HG02798 (cell line): ENCODE measurements around the gene HLA-DQB1.
"Not testable (repeated sequence)": the region's sequence is repeated elsewhere in the genome, so short reads cannot be mapped to it uniquely, and the experiment has no call there.

Experiments used
- ATAC-seq: cut with Tn5 transposase; IDR thresholded peaks from one replicate; pipeline ENCODE4 v1.9.1; 2021; ENCODE audit warnings: mild to moderate bottlenecking; ENCODE audit not compliant: unreplicated experiment, poor library complexity

Gene HLA-DQB1

DNA sequence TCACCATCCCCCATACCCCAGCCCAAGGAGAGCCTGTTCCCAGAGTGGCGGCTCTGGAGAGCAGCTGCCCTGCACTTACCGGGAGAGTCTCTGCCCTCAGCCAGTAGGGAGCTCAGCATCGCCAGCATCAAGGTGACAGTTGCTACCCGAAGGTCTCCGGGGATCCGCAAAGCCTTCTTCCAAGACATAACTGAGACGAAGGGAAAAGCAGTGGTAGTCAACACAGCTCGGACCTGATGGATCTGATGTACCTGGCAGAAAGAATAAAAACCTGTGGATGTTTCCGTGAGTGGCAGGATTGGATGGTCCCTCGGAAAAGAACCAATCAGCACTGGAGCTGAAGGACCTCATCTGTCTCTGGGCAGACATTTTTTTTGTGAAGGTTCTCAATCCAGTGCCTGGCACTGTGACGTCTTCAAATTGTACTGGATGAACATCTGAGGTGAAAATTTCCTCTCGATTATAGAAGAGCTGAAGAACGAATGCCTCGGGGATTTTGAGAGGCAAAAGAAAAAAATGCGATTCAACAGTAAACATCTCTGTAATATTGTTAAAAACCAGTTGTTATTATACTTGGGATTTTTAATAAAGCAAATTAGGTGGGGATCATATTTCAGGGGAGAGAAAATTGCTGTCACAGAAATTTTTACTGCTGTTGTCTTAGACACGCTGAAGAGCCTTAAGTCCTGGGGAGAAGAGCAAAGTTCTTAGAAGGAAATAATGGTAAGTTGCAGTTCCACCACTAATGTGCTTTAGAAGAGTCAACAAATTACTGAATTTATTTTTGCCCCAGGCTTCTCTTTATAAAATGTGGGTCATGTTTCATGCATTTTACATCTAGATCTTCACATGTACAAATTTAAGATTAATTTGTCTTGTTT is at the start of gene HLA-DQB1:
HLA-DQB1 (minus strand) TSS at position 238 of the 881 bp plus-strand sequence; CDS start at position 188, 50 bp downstream.
- ATAC-seq = peak; percentile 72

DNA sequence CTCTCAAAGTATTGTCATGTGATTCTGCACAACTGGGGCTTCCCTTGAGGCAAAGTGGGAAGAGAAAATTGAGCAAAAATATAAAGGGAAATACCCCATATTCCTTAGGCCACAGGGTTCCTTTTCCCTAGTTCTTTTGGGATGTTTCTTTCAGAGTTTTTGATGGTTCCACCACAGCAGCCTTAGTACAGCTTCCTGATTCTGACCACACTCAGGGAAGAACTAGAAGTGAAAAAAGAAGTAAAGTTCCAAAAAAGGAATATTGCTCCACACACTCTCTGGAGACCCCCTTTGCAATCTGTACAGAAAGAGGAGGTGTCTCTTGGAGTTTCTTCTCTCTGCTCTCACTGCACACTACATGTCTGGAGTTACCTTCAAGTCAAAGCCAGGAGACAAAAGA is 46.8 kb upstream of the HLA-DQB1 start:
- no peak for ATAC-seq

DNA sequence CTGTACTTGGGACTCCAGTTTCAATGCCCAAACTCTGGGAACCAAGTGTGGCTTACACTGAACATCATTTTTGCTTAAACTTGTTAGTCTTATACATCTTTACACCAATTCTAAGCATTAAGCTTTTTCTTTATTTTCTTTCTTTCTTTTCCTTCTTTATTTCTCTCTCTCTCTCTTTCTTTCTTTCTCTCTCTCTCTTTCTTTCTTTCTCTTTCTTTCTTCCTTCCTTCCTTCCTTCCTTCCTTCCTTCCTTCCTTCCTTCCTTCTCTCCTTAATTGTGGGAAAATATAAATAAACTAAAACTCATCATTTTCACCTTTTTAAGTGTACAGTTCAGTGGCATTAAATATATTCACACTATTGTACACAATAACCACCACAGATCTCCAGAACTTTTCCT is 43.2 kb upstream of the HLA-DQB1 start:
- no peak for ATAC-seq

DNA sequence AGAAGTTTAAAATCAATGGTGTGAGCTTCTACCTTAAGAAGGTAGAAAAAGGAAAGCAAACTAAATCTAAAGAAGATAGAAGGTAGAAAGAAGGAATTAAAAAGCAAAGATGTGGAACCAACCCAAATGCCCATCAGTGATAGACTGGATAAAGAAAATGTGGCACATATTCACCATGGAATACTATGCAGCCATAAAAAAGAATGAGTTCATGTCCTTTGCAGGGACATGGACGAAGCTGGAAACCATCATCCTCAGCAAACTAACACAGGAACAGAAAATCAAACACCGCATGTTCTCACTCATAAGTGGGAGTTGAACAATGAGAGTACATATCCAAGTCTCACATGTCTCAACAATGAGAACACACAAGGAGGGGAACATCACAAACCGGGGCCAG is 38.7 kb upstream of the HLA-DQB1 start:
- not testable (repeated sequence) for ATAC-seq

DNA sequence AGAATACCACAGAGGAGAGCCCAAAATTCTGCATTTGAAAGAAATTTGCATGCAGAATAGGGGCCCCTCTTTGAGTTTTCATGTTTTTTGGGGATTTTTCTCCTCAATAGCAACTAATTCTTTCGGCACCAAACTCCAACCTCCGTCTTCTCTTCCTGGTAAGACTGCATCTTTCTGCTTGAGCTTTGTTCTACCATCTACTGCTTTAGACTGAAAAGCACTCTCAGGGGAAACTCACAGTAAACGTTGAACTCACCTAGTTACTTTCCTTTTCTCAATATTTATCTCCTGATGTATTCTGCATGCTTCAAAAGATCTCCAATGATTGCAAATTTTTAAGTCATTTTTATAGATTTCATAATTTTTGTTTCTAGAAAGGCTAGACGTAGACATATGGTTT is 36.9 kb upstream of the HLA-DQB1 start:
- no peak for ATAC-seq

DNA sequence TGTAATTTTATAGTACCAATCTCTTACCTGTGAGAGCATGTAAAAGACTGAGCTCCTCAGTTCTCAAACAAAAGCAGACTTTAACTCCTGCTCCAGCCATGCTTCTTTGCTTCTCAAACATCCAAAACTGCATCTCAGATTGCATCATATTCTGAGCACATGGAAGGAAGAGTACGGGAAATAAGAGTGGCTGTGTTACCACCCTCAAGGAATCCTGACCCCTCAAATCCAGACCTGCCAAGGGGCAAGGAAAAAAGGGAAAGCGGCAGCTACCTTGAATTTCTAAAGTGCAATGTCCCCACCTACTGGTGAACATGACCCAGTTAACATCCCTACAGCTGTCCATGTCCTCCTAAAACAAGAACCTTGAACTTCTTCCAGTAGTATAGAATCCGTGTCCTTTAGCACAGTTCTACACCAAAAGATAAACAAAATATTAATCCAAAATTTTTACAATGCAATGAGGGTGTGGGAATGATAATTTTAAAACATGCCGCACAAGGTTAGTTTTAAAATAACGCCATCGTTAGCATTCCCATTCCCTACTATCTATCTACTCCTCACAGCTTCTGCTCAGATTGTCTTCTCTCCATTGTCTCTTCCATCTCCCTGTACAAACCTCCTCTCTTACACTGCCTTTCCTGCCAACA is 34.1 kb upstream of the HLA-DQB1 start:
- no peak for ATAC-seq

DNA sequence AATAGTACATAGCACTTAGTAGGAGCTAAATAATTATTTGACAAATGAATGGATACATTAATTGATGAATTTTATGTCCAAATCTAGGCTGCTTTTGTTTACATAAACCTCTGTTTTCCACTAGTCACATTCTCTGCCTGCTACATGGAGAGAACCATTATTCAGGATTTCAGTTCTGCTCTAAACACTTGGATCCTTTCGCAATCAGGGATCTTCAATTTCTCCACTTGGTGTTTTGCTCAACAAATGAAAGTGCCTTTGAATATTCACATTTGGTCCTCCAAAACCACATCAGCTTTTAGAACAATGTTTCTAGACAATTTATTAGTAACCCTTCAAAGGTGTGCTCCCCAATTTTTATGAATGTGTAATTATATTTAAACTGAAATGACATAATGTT is 30.6 kb upstream of the HLA-DQB1 start:
- ATAC-seq = no peak

DNA sequence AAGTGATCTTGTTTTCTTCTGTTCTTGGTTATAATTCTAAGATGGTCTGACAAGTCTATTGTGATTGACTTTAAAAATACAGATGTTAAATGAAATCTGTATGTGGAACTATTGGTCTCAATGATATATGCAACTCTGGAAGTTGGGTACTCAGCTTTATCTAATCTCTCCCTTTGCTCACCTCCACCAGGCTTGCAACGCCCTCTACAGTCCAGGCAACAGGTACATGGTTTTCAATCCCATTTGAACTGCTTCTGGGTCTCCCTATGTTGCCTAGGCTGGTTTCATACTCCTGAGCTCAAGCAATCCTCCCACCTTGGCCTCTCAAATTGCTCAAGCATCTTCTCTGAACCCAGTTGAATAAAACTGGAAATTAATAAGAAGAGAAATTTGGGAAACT is 25.6 kb upstream of the HLA-DQB1 start:
- ATAC-seq = no peak

DNA sequence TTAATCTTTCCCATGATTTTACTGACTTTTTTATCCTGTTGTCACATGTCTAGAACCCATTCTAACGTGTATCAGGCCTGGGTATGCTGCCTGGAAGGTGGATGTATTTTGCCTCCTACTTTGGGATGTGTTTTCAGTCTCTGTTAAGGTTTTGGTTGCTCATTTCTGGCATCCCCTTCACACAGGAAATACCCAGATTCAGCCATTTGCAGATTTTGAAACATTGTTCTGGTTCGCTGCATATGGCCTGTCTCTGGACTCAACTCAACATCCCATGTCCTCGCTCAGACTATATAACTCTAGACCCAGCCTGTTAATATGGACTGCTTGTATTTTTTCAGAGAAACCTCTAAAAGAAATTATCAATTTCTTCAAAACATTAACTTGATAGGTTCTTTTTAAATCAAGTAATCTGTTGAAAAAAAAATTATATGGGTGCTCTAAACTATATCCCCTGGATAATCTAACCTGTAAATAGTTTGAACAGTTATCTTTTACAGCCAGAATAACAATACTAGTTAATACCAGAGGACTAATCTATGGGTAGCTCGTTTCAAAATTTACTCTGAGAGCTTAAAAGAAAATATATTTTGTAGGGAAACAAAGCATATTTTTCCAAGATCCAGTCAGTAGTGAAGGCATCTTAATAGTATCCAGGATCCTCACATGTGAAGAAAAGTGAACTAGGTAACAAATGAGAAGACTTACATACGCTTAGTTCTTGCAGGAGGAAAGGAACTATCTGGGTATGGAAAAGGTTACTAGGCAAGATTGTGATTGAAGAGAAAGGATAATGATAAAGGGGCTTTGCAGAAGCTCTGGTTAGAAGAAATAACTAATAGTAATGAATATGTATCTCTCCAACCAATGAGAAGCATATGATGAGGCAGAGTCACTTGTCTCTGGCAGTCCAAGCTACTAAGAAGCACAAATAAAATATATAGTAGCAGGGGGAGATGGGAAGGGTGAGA is 23.4 kb upstream of the HLA-DQB1 start:
- ATAC-seq = peak; percentile 47

DNA sequence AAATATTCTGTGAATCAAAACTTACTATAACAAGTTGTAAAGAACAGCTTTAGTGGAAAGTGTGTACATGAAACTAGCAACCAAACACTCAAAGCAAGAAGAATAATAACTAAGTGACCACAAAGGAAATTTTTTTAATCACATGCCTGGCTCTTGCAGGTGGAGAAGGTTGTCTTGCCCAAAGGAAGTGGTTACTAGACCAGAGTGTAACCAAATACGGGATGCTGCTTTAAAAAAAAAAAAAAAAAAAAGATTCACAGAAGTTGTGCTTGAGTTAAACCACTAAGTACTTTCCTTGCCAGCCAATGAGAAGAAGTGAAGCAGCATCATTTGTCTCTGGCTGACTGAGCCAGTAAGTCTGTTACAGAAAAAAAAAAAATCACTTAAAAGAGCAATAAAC is 19.1 kb upstream of the HLA-DQB1 start:
- peak; percentile 90 for ATAC-seq

DNA sequence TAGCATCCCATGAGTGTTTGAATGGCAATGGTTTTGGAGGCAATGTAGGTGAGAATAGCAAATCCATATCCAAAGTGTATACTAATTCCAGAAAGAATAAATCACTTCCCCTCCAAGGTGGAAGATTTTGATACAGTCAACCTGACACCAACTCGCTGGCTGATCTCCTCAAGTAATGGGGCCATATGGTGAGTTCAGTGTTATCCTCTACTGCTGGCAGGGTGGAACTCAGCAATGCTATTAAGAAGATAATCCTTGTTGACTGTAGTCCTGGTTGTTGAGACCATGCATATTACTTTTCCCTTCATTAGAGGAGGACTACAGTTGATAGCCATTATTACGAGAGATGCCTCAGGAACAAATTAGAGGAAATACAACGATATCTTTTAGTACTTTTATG is 17.8 kb upstream of the HLA-DQB1 start:
- no peak for ATAC-seq

DNA sequence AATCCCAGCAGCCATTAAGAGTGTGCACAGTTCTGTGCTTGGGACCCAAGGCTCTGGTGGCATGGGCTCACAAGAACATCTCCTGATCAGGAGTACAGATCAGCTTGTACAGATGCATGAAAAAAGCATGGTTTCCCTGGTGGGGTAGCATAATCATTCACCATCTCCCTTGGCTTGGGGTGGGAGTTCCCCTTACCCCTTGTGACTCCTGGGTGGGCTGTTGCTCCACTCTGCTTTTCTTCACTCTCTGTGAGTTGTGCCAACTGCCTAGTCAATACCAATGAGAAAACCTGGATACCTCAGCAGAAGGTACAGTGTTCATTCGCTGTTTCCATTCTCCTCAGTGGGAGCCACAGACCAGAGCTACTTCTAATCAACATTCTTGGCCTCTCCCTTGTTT is 13.6 kb upstream of the HLA-DQB1 start:
- ATAC-seq = no peak

DNA sequence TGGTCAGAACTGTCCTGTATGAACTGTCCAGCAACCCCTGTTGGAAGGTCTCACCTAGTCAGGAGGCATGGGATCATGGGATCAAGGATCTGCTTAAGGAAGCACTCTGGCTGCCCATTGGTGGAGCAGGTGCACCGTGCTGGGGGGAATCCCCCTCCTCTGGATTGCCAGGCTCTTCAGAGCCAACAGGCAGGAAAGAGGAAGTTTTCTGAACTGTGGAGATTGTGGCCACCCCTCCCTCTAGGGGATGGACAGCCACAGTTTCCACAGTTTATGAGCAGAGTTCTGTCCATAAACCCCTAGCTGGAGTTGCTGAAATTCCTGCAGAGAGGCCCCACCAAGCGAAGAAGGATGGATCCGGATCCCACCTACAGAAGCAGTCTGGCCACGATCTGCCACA is 13.0 kb upstream of the HLA-DQB1 start:
- no peak for ATAC-seq

DNA sequence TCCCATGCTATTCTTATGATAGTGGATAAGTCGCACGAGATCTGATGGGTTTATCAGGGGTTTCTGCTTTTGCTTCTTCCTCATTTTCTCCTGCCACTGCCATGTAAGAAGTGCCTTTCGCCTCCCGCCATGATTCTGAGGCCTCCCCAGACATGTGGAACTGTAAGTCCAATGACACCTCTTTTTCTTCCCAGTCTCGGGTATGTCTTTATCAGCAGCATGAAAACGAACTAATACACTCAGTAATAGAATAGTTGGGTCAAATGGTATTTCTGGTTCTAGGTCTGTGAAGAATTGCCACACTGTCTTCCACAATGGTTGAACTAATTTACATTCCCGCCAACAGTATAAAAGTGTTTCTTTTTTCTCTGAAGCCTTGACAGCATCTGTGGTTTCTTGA is 7.7 kb upstream of the HLA-DQB1 start:
- ATAC-seq = not testable (repeated sequence)

DNA sequence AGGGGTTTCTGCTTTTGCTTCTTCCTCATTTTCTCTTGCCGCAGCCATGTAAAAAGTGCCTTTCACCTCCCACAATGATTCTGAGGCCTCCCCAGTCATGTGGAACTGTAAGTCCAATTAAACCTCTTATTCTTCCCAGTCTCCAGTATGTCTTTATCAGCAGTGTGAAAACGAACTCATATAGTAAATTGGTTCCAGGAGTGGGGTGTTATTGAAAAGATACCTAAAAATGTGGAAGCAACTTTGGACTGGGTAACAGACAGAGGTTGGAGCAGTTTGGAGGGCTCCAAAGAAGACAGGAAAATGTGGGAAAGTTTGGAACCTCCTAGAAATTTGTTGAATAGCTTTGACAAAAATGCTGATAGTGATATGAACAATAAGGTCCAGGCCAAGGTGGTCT is 5.5 kb upstream of the HLA-DQB1 start:
- not testable (repeated sequence) for ATAC-seq

DNA sequence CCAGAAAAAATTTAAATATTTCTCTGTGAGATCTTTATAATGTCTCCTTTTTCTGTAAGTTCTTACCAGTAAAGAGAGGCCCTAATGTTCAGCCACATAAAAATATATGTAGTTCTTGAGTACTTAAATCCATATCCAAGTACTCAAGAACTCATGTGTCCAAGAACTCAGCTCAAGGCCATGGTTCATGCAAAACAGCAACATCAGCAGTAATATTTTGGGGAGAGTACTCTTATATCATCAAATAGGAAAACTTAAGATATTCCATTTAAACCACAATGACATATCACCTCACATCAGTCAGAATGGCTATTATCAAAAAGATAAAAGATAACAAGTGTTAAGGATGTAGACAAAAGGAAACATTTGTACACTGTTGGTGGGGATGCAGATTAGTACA is 3.4 kb upstream of the HLA-DQB1 start:
- ATAC-seq = no peak

DNA sequence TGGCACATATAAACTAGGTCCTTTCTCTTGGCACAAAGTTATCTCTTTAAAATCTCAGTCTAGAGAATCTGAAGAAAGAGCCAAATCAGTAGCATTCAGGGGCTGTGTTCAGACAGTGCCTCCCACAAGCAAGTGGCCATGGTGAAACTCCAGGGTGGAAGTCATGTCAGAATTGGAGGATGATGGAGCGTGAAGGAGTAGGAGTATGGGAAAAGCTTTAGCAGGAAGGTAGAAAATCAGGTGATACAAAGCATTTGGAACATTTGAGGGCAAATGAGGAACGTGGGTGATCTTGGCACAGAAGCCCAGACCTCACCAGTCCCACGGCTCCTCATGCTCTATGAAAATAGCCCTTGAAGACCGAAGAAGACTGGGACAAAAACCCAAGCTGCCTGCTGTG is 2.8 kb upstream of the HLA-DQB1 start:
- no peak for ATAC-seq

DNA sequence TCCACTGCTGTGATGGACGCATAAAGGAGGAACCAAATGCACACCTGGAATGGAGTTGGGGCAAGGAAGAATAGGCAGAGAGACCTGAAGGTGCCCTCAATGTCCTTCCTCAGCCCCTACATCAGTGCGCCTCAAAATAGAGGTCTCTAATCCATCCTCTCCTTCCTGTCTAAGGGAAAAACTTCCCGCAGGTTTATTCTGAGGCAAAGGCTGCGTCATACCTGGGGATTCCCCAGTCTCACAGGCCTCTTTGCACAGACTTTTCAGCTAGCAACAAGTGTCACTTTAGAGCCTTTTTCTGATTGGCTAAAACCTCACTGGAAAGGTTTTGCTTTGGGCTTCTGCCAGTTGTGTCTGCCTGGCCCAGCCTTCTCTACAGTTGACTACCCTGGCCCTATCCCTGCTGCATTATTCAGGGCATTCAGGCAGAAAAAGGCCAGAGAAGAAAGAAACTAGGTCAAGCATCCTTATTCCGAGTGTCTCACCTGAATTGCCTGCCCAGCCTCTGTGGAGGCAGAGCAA is 1.8 kb upstream of the HLA-DQB1 start:
- ATAC-seq = peak; percentile 83

DNA sequence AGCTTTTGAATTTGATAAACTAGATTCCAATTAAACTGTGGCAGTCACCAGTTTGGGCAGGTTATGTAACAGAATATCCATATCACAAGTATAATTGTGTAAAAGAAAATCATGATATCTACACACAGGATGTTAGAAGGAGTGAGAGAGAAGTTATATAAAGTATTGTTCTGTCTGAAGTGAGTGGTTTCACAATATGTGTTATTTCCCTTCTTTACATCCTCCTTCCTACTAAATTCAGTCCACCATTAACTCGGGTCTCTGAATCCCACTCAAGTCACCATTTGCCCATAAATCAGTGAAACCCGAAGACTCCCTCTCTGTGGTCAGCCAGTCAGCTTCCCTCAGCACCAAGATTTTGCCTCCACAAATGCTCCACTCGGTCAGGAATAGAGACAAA is 796 bp downstream of the HLA-DQB1 start:
- ATAC-seq = no peak

DNA sequence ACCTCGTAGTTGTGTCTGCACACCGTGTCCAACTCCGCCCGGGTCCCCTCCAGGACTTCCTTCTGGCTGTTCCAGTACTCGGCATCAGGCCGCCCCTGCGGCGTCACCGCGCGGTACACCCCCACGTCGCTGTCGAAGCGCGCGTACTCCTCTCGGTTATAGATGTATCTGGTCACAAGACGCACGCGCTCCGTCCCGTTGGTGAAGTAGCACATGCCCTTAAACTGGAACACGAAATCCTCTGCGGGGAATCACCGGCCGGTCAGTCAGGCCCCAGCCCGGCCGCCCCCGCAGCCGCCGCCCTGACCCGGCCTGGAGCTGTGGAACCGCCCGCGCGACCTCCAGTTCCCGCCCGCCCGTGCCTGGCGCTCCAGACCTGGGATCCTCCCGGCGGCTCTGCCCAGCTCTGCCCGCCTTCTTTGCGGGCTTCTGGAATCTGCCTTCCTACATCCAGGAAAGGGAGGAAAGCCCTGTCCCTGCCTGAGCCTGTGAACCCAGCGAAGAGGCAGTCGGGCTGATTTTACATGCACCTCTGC is 1.6 kb downstream of the HLA-DQB1 start:
- no peak for ATAC-seq
